Limb (tissue), 2 donors: ENCODE measurements around the gene IVNS1ABP.
"Not testable (repeated sequence)": the region's sequence is repeated elsewhere in the genome, so short reads cannot be mapped to it uniquely, and the experiment has no call there.

ENCODE experiments used
- DNase-seq, 2 donors: peaks; one replicate each; pipeline ENCODE4 v3.0.0-alpha.2; 2016; ENCODE audit errors: extremely low spot score in 2 of 2

Gene IVNS1ABP

GRCh38 chr1:185334182-185334581, 17.1 kb upstream of the IVNS1ABP start:
- no peak for DNase-seq

- no peak for DNase-seq
These were observed 11.2 kb upstream of the IVNS1ABP start for GRCh38 chr1:185328255-185328654.

GRCh38 chr1:185325413-185325812, 8.4 kb upstream of the IVNS1ABP start:
- DNase-seq, result no peak

- no peak for DNase-seq
These were observed 7.1 kb upstream of the IVNS1ABP start for GRCh38 chr1:185324118-185324517.

- no peak for DNase-seq
These were observed 5.6 kb upstream of the IVNS1ABP start for GRCh38 chr1:185322636-185323035.

GRCh38 chr1:185321653-185322221, 4.7 kb upstream of the IVNS1ABP start:
- not testable (repeated sequence) for DNase-seq

GRCh38 chr1:185321104-185321503, 4.1 kb upstream of the IVNS1ABP start:
- not testable (repeated sequence) for DNase-seq

- no peak for DNase-seq
These were observed 2.1 kb upstream of the IVNS1ABP start for GRCh38 chr1:185319139-185319475.

- no peak for DNase-seq
These were observed 1.5 kb upstream of the IVNS1ABP start for GRCh38 chr1:185318431-185319138.

GRCh38 chr1:185317886-185318310, 855 bp upstream of the IVNS1ABP start:
- DNase-seq, result no peak

- DNase-seq, result peak; percentile 90 to 98
These were observed 645 bp downstream of the IVNS1ABP start for GRCh38 chr1:185316163-185317033.

GRCh38 chr1:185315445-185316071, 1.5 kb downstream of the IVNS1ABP start:
- DNase-seq, result no peak

- DNase-seq, result no peak
These were observed 2.6 kb downstream of the IVNS1ABP start for GRCh38 chr1:185314411-185314810.

- no peak for DNase-seq
These were observed 4.5 kb downstream of the IVNS1ABP start for GRCh38 chr1:185312361-185313138.

- DNase-seq, result no peak
These were observed 5.3 kb downstream of the IVNS1ABP start for GRCh38 chr1:185311589-185312225.

- DNase-seq, result no peak
These were observed 7.5 kb downstream of the IVNS1ABP start for GRCh38 chr1:185309566-185309965.

GRCh38 chr1:185308126-185308525, 8.9 kb downstream of the IVNS1ABP start:
- DNase-seq, result no peak

- no peak for DNase-seq
These were observed 11.6 kb downstream of the IVNS1ABP start for GRCh38 chr1:185305419-185305818.

GRCh38 chr1:185300152-185300551, 16.9 kb downstream of the IVNS1ABP start:
- no peak for DNase-seq

GRCh38 chr1:185297982-185298381, 19.1 kb downstream of the IVNS1ABP start:
- DNase-seq, result no peak

GRCh38 chr1:185295091-185295490, 22.0 kb downstream of the IVNS1ABP start:
- no peak for DNase-seq
